Activated naive CD4-positive, alpha-beta T cell treated with anti-CD3 and anti-CD28 coated beads for 36 hours (primary cell): ENCODE results near the gene ANAPC13. TPM values are rescaled to one million over a fixed set of nuclear protein-coding genes. Genes with fewer than 3 reads are reported as not detected.

Source experiments
- CTCF ChIA-PET: fragments of 350-600 bp; sonication (Branson Sonifier 250); formaldehyde crosslinking; loops from one replicate; lab custom pipeline; 2021; ENCODE audit warnings: antibody characterized with exemption; lab: Charles Lee
- DNase-seq: peaks from one replicate; pipeline ENCODE4 v3.0.0-alpha.2; 2020
- H3K27ac Mint-ChIP-seq: one replicate; pipeline ENCODE4 v1.8.0; 2021; ENCODE audit warnings: mild to moderate bottlenecking, mixed read lengths
- H3K27me3 Mint-ChIP-seq: one replicate; pipeline ENCODE4 v1.8.0; 2021; ENCODE audit warnings: low read depth, mixed read lengths
- H3K36me3 Mint-ChIP-seq: one replicate; pipeline ENCODE4 v1.8.0; 2021; ENCODE audit warnings: low read depth, mixed read lengths
- H3K4me1 Mint-ChIP-seq: one replicate; pipeline ENCODE4 v1.8.0; 2021; ENCODE audit warnings: low read depth, mixed read lengths
- H3K4me3 Mint-ChIP-seq: one replicate; pipeline ENCODE4 v1.8.0; 2021; ENCODE audit warnings: mild to moderate bottlenecking, moderate library complexity, mixed read lengths
- H3K9me3 Mint-ChIP-seq: one replicate; pipeline ENCODE4 v1.8.0; 2021; ENCODE audit warnings: mixed read lengths
- intact Hi-C: fragments of 100-400 bp; cut with micrococcal nuclease; formaldehyde crosslinking; loops from one replicate; pipeline ENCODE4 v1.15.1; 2023
- total RNA-seq, 2 experiments: library from RNA; stranded (reverse); gene quantifications; one replicate each; pipeline ENCODE4 v1.2.3, GENCODE V29; 2021

The ANAPC13 gene
- total RNA-seq, 2 experiments from 2014 or later = 42.6 to 44.7 TPM

GRCh38 chr3:134504132-134504531, 18.3 kb upstream of the ANAPC13 start:
- Mint-ChIP-seq H3K36me3 (peaks cover 78% of the 10 kb centered on the region), H3K4me3 (no peak overlapping the region), H3K9me3 (peaks cover 26% of the 10 kb centered on the region), H3K27ac (no peak overlapping the region), H3K27me3 (no peaks in the 10 kb centered on the region), H3K4me1 (peaks cover 32% of the 10 kb centered on the region)
- CTCF ChIA-PET = interaction anchor here (1.3 kb wide), 1 partner anchor 14 kb away, joined by 4 read pairs; no protein-coding TSS in a partner anchor
- DNase-seq = no peak
- intact Hi-C loops = no loop called here

GRCh38 chr3:134503266-134503665, 17.5 kb upstream of the ANAPC13 start:
- H3K9me3 Mint-ChIP-seq = peaks cover 26% of the 10 kb centered on the region
- H3K4me3 Mint-ChIP-seq = no peak overlapping the region
- H3K4me1 Mint-ChIP-seq = peaks cover 36% of the 10 kb centered on the region
- no peaks in the 10 kb centered on the region for H3K27me3 Mint-ChIP-seq
- intact Hi-C loops = no loop called here
- no peak overlapping the region for H3K27ac Mint-ChIP-seq
- CTCF ChIA-PET = interaction anchor here (1.3 kb wide), 1 partner anchor 14 kb away, joined by 4 read pairs; no protein-coding TSS in a partner anchor
- DNase-seq = no peak
- H3K36me3 Mint-ChIP-seq = peaks cover 78% of the 10 kb centered on the region

GRCh38 chr3:134496471-134497071, 10.8 kb upstream of the ANAPC13 start:
- no peak overlapping the region for H3K4me3 Mint-ChIP-seq
- CTCF ChIA-PET = interaction anchor here (1.3 kb wide), 1 partner anchor 23 kb away, joined by 3 read pairs; no protein-coding TSS in a partner anchor
- no peaks in the 10 kb centered on the region for H3K27me3 Mint-ChIP-seq
- H3K36me3 Mint-ChIP-seq = peaks cover 60% of the 10 kb centered on the region
- H3K9me3 Mint-ChIP-seq = peaks cover 3% of the 10 kb centered on the region
- H3K27ac Mint-ChIP-seq = no peak overlapping the region
- intact Hi-C loops = loop anchor here (1.0 kb wide), 1 partner anchor 9 kb away; no protein-coding TSS in a partner anchor
- DNase-seq = no peak
- peaks cover 55% of the 10 kb centered on the region for H3K4me1 Mint-ChIP-seq

- Mint-ChIP-seq H3K4me1 (peaks cover 55% of the 10 kb centered on the region), H3K9me3 (peaks cover under 1% of the 10 kb centered on the region), H3K36me3 (peaks cover 54% of the 10 kb centered on the region), H3K4me3 (no peak overlapping the region), H3K27me3 (no peaks in the 10 kb centered on the region), H3K27ac (no peak overlapping the region)
- intact Hi-C loops = loop anchor here (1.0 kb wide), 1 partner anchor 9 kb away; no protein-coding TSS in a partner anchor
- no peak for DNase-seq
- CTCF ChIA-PET = interaction anchor here (1.3 kb wide), 1 partner anchor 23 kb away, joined by 3 read pairs; no protein-coding TSS in a partner anchor
Observed at GRCh38 chr3:134495980-134496379, 10.2 kb upstream of the ANAPC13 start.

GRCh38 chr3:134494495-134494894, 8.7 kb upstream of the ANAPC13 start:
- CTCF ChIA-PET = interaction anchor here (1.3 kb wide), 1 partner anchor 186 kb away, joined by 4 read pairs; no protein-coding TSS in a partner anchor
- Mint-ChIP-seq H3K27ac (no peak overlapping the region), H3K4me1 (peaks cover 55% of the 10 kb centered on the region), H3K4me3 (no peak overlapping the region), H3K9me3 (no peaks in the 10 kb centered on the region), H3K27me3 (no peaks in the 10 kb centered on the region), H3K36me3 (peaks cover 42% of the 10 kb centered on the region)
- intact Hi-C loops = no loop called here
- DNase-seq = no peak

- DNase-seq = no peak
- Mint-ChIP-seq H3K9me3 (no peaks in the 10 kb centered on the region), H3K27ac (peak overlapping the region; percentile 98), H3K4me3 (peak overlapping the region; percentile 87), H3K4me1 (peaks cover 47% of the 10 kb centered on the region), H3K27me3 (no peaks in the 10 kb centered on the region), H3K36me3 (peaks cover 9% of the 10 kb centered on the region)
- CTCF ChIA-PET = interaction anchor here (0.8 to 6.2 kb wide), 2 partner anchors 13 to 180 kb away, joined by 3 to 59 read pairs; no protein-coding TSS in a partner anchor
- intact Hi-C loops = loop anchor here (1.0 to 5.0 kb wide), 7 partner anchors 9 to 1825 kb away; partner anchors contain the start of genes MSL2 and UBA5
Observed at GRCh38 chr3:134487406-134487805, 1.6 kb upstream of the ANAPC13 start.

GRCh38 chr3:134486577-134487041, 824 bp upstream of the ANAPC13 start:
- Mint-ChIP-seq H3K36me3 (peaks cover 12% of the 10 kb centered on the region), H3K4me1 (peaks cover 47% of the 10 kb centered on the region), H3K27ac (peak overlapping the region; percentile 98), H3K4me3 (peak overlapping the region; percentile 87), H3K9me3 (no peaks in the 10 kb centered on the region), H3K27me3 (no peaks in the 10 kb centered on the region)
- intact Hi-C loops = loop anchor here (1.0 to 5.0 kb wide), 10 partner anchors 10 to 1824 kb away; partner anchors contain the start of genes MSL2, NPHP3, SRPRB and UBA5
- DNase-seq = peak; percentile 34
- CTCF ChIA-PET = interaction anchor here (6.2 kb wide), 1 partner anchor 13 kb away, joined by 59 read pairs; no protein-coding TSS in a partner anchor

- CTCF ChIA-PET = interaction anchor here (0.6 to 6.2 kb wide), 4 partner anchors 11 to 273 kb away, joined by 3 to 59 read pairs (median 4); no protein-coding TSS in a partner anchor
- peak; percentile 37 for DNase-seq
- peak overlapping the region; percentile 98 for H3K27ac Mint-ChIP-seq
- H3K4me3 Mint-ChIP-seq = peak overlapping the region; percentile 87
- H3K36me3 Mint-ChIP-seq = peaks cover 20% of the 10 kb centered on the region
- peaks cover 42% of the 10 kb centered on the region for H3K4me1 Mint-ChIP-seq
- no peaks in the 10 kb centered on the region for H3K27me3 Mint-ChIP-seq
- intact Hi-C loops = loop anchor here (1.0 to 5.0 kb wide), 7 partner anchors 235 to 1823 kb away; partner anchors contain the start of genes CDV3, RYK and UBA5
- H3K9me3 Mint-ChIP-seq = no peaks in the 10 kb centered on the region
Observed at GRCh38 chr3:134485075-134485717, 589 bp downstream of the ANAPC13 start.

GRCh38 chr3:134483195-134483900, 2.4 kb downstream of the ANAPC13 start:
- peaks cover 35% of the 10 kb centered on the region for H3K4me1 Mint-ChIP-seq
- peaks cover 26% of the 10 kb centered on the region for H3K36me3 Mint-ChIP-seq
- intact Hi-C loops = no loop called here
- DNase-seq = no peak
- peak overlapping the region; percentile 46 for H3K4me3 Mint-ChIP-seq
- peak overlapping the region; percentile 48 for H3K27ac Mint-ChIP-seq
- CTCF ChIA-PET = interaction anchor here (0.6 to 6.2 kb wide), 9 partner anchors 8 to 665 kb away, joined by 3 to 59 read pairs (median 4); no protein-coding TSS in a partner anchor
- no peaks in the 10 kb centered on the region for H3K9me3 Mint-ChIP-seq
- H3K27me3 Mint-ChIP-seq = no peaks in the 10 kb centered on the region

- peaks cover 28% of the 10 kb centered on the region for H3K4me1 Mint-ChIP-seq
- H3K9me3 Mint-ChIP-seq = no peaks in the 10 kb centered on the region
- no peaks in the 10 kb centered on the region for H3K27me3 Mint-ChIP-seq
- H3K27ac Mint-ChIP-seq = no peak overlapping the region
- peaks cover 30% of the 10 kb centered on the region for H3K36me3 Mint-ChIP-seq
- DNase-seq = no peak
- H3K4me3 Mint-ChIP-seq = no peak overlapping the region
- intact Hi-C loops = no loop called here
- CTCF ChIA-PET = interaction anchor here (0.7 to 6.2 kb wide), 11 partner anchors 9 to 270 kb away, joined by 3 to 59 read pairs (median 4); no protein-coding TSS in a partner anchor
Observed at GRCh38 chr3:134482622-134483021, 3.2 kb downstream of the ANAPC13 start.

GRCh38 chr3:134481166-134481565, 4.6 kb downstream of the ANAPC13 start:
- Mint-ChIP-seq H3K27me3 (no peaks in the 10 kb centered on the region), H3K4me1 (peaks cover 22% of the 10 kb centered on the region), H3K9me3 (no peaks in the 10 kb centered on the region), H3K36me3 (peaks cover 35% of the 10 kb centered on the region), H3K4me3 (no peak overlapping the region), H3K27ac (no peak overlapping the region)
- CTCF ChIA-PET = interaction anchor here (1.0 to 1.3 kb wide), 2 partner anchors 169 to 179 kb away, joined by 4 to 8 read pairs; no protein-coding TSS in a partner anchor
- intact Hi-C loops = no loop called here
- DNase-seq = no peak
